Measurements from ENCODE around the gene XAB2. TPM values are rescaled to one million over a fixed set of nuclear protein-coding genes. Genes with fewer than 3 reads are reported as not detected.

The XAB2 gene
- total RNA-seq (2021; ENCODE audit: unreplicated experiment) (36.9 TPM), Bru-seq, nascent RNA (percentile 58 among the genes with signal in this experiment), BruChase-seq, experiment 1, labeled RNA remaining after a 2-hour chase (percentile 67 among the genes with signal in this experiment), BruChase-seq, experiment 2, labeled RNA remaining after a 6-hour chase (percentile 81 among the genes with signal in this experiment)
- 58.2 TPM for polyA plus RNA-seq (2012; ENCODE audit: insufficient read length)
- long read RNA-seq, transcript XAB2-201 (19 exons, 2,667 nt): major isoform, 28 of 104 reads
- long read RNA-seq, partial matches to known transcripts: 68 of 104 reads
- long read RNA-seq, other reads (novel, unspliced or antisense): 8 of 104 reads

DNA sequence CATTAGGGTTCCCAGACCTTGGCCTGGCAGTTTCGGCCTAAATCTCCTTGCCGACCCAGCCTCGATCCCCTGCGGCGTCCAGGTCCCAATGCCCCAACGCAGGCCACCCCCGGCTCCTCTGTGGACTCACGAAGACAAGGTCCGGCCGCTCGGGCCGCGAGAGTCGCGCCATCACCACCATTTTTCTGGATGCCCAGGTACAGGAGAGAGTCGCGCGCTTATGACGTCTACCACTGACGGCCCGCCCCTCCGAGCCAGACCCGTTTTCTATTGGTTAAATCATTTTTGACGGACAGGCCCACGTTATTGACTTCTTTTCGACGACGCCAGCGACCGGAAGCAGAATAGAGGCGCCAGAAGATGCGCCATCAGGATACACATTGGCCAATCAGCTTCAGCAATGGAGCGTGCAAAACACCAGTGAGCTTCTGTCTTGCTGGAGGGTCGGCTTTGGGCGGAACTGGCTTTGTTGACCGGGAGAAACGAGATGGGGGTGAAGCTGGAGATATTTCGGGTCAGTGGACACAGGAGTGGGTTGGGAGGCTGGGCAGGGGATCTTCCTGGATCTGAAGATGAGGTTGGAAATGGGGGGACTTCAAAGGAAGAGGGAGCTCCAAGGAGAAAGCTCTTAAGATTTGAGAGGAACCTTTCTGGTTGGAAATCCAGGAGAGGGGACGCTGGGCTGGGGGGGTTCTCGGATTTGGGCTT, at the start of gene XAB2, which contains the start of gene PET100:
Gene XAB2, minus strand, starts transcription at position 199 of the 708 bp plus-strand sequence. Its CDS starts 18 bp downstream, at position 181.
Gene PET100, plus strand, starts transcription at position 447 of the 708 bp plus-strand sequence. Its CDS starts 41 bp downstream, at position 488.
- Histone ChIP-seq H3K27ac (ENCODE audit: low read length) (peak within 1 kb of the TSS; percentile 92), H3K36me3 (ENCODE audit: control insufficient read depth, insufficient read depth, low read length) (peaks cover 11% of the 10 kb centered on the region; the same call in 1 of the 2 replicates), H3K9me3 (ENCODE audit: control insufficient read depth, insufficient read depth, low read depth, low read length) (no peaks in the 10 kb centered on the region), H3K4me3 (ENCODE audit: low read depth in 2 of 2, low read length in 2 of 2) (peak within 1 kb of the TSS; percentile 100), H3K27me3 (ENCODE audit: control insufficient read depth, insufficient read depth, low read length) (no peaks in the 10 kb centered on the region), H3K4me1 (ENCODE audit: control insufficient read depth, insufficient read depth, low read length) (peaks cover 9% of the 10 kb centered on the region; the same call in 1 of the 2 replicates)
- ChIA-PET POLR2A (interaction anchor here (0.6 to 0.7 kb wide), 4 partner anchors 49 to 369 kb away, joined by 3 to 7 read pairs (median 4); no protein-coding TSS in a partner anchor), CTCF (interaction anchor here (0.6 to 1.1 kb wide), 3 partner anchors 61 to 276 kb away, joined by 3 to 10 read pairs (median 4); no protein-coding TSS in a partner anchor)
- no TSS peak for BruUV-seq (replicated peaks)
- peak; percentile 92 for DNase-seq (ENCODE audit: low read depth, low spot score)
- intact Hi-C loops (cut with micrococcal nuclease; ENCODE audit: unreplicated experiment) (no loop called here), in situ Hi-C loops (cut with HindIII; ENCODE audit: low pct_unique_long_range_greater_than_20kb, low sequenced_read_pairs) (no loop called here)
- peak; percentile 98 for ATAC-seq
- TF ChIP-seq SIN3A (IDR thresholded peaks at IDR 0.05; ENCODE audit: borderline replicate concordance, insufficient read depth, low read depth, low read length) (0 out of 2 replicates have a peak, but pooled peaks have one; percentile 37), POLR2AphosphoS5 (IDR thresholded peaks at IDR 0.05; ENCODE audit: low read depth, low read length) (no peak), TCF7L2 (IDR thresholded peaks at IDR 0.05; ENCODE audit: low read depth, low read length) (peak; percentile 63; the same call in 1 of the 2 replicates)
- TF ChIP-seq, protein P1, sequence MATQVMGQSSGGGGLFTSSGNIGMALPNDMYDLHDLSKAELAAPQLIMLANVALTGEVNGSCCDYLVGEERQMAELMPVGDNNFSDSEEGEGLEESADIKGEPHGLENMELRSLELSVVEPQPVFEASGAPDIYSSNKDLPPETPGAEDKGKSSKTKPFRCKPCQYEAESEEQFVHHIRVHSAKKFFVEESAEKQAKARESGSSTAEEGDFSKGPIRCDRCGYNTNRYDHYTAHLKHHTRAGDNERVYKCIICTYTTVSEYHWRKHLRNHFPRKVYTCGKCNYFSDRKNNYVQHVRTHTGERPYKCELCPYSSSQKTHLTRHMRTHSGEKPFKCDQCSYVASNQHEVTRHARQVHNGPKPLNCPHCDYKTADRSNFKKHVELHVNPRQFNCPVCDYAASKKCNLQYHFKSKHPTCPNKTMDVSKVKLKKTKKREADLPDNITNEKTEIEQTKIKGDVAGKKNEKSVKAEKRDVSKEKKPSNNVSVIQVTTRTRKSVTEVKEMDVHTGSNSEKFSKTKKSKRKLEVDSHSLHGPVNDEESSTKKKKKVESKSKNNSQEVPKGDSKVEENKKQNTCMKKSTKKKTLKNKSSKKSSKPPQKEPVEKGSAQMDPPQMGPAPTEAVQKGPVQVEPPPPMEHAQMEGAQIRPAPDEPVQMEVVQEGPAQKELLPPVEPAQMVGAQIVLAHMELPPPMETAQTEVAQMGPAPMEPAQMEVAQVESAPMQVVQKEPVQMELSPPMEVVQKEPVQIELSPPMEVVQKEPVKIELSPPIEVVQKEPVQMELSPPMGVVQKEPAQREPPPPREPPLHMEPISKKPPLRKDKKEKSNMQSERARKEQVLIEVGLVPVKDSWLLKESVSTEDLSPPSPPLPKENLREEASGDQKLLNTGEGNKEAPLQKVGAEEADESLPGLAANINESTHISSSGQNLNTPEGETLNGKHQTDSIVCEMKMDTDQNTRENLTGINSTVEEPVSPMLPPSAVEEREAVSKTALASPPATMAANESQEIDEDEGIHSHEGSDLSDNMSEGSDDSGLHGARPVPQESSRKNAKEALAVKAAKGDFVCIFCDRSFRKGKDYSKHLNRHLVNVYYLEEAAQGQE (IDR thresholded peaks at IDR 0.05; ENCODE audit: insufficient read depth in 1 of 2, low read depth in 2 of 2, low read length in 1 of 2): no peak

DNA sequence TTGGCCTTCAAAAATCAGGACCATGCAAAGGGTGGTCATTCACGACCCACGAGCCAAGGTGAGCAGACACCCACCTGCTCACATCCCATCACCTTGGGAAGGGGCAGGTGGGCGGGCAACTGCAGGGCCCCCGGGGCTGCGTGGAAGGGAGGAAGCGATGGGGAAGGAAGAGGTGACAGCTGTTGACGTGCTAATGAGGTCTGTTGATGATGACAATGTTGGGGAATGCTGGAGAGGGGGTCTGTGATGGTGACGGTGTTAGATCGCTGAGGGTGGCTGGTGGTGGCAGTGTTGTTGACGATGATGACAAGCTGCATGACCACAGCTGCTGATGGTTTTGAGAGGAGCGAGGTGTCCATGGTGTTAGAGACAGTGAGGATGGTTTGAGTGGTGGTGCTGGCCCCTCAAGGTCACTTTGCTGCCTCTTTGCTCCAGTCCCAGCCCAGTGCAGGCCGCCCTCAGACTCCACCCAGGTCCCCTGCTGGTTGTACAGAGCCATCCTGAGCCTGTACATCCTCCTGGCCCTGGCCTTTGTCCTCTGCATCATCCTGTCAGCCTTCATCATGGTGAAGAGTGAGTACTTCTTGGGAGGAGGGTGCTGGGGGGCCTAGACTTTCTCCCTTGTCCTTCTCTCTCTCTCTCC, 48.4 kb upstream of the XAB2 start:
- Histone ChIP-seq H3K36me3 (ENCODE audit: control insufficient read depth, insufficient read depth, low read length) (no peaks in the 10 kb centered on the region; the same call in 1 of the 2 replicates), H3K9me3 (ENCODE audit: control insufficient read depth, insufficient read depth, low read depth, low read length) (no peaks in the 10 kb centered on the region), H3K27me3 (ENCODE audit: control insufficient read depth, insufficient read depth, low read length) (no peaks in the 10 kb centered on the region), H3K4me3 (ENCODE audit: low read depth in 2 of 2, low read length in 2 of 2) (no peak overlapping the region), H3K27ac (ENCODE audit: low read length) (no peak overlapping the region), H3K4me1 (ENCODE audit: control insufficient read depth, insufficient read depth, low read length) (no peaks in the 10 kb centered on the region; the same call in 1 of the 2 replicates)
- TF ChIP-seq TCF7L2 (IDR thresholded peaks at IDR 0.05; ENCODE audit: low read depth, low read length) (no peak), POLR2AphosphoS5 (IDR thresholded peaks at IDR 0.05; ENCODE audit: low read depth, low read length) (no peak), SIN3A (IDR thresholded peaks at IDR 0.05; ENCODE audit: borderline replicate concordance, insufficient read depth, low read depth, low read length) (no peak)
- TF ChIP-seq, protein P1 (IDR thresholded peaks at IDR 0.05; ENCODE audit: insufficient read depth in 1 of 2, low read depth in 2 of 2, low read length in 1 of 2): no peak
- TF ChIP-seq, protein P2, sequence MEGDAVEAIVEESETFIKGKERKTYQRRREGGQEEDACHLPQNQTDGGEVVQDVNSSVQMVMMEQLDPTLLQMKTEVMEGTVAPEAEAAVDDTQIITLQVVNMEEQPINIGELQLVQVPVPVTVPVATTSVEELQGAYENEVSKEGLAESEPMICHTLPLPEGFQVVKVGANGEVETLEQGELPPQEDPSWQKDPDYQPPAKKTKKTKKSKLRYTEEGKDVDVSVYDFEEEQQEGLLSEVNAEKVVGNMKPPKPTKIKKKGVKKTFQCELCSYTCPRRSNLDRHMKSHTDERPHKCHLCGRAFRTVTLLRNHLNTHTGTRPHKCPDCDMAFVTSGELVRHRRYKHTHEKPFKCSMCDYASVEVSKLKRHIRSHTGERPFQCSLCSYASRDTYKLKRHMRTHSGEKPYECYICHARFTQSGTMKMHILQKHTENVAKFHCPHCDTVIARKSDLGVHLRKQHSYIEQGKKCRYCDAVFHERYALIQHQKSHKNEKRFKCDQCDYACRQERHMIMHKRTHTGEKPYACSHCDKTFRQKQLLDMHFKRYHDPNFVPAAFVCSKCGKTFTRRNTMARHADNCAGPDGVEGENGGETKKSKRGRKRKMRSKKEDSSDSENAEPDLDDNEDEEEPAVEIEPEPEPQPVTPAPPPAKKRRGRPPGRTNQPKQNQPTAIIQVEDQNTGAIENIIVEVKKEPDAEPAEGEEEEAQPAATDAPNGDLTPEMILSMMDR (IDR thresholded peaks at IDR 0.05): no peak
- ChIA-PET CTCF (no interaction called here), POLR2A (interaction anchor here (0.5 kb wide), 1 partner anchor 48 kb away, joined by 4 read pairs; the partner anchor contains the start of genes PET100 and XAB2)
- intact Hi-C loops (cut with micrococcal nuclease; ENCODE audit: unreplicated experiment): no loop called here
- BruUV-seq (replicated peaks): no TSS peak
- in situ Hi-C loops (cut with HindIII; ENCODE audit: low pct_unique_long_range_greater_than_20kb, low sequenced_read_pairs): no loop called here
- DNase-seq (ENCODE audit: low read depth, low spot score): no peak
- no peak for ATAC-seq
